ENCODE results near the gene BDKRB2.
A peak's percentile ranks its signal among the peaks of the same experiment; 100 is the strongest.

Gene BDKRB2

GRCh38 chr14:96187216-96188031, 17.2 kb upstream of the BDKRB2 start:
- no peak overlapping the region for H3K4me3 ChIP-seq (replicated peaks; ENCODE audit: low read depth, low read length)
- TF ChIP-seq CTCF (IDR thresholded peaks at IDR 0.05; ENCODE audit: low read length, missing control alignments): no peak
- no peak for DNase-seq (ENCODE audit: low read depth)

DNA sequence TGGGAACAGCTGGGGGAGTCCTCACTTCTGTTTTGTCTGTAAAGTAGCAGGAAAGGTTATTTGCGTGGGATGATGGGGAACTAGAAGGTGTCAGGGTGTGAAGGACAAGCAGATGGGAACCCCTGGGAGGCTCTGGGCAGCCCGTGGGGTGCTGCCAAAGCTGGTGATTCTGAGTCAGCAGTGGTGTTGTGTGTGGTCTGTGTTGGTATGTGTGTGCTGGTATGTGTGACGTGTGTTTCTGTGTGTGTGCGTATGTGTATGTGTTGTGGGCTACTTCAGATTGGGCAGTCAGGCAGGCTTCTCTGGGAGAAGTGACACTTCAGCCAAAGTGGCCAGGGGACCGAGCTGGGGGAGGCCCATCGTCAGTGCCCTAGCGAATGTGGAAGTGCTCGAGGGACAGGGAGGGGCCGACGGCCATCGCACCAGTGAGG, 15.3 kb upstream of the BDKRB2 start:
- TF ChIP-seq CTCF (IDR thresholded peaks at IDR 0.05; ENCODE audit: low read length, missing control alignments): no peak
- DNase-seq (ENCODE audit: low read depth): peak; percentile 41
- H3K4me3 ChIP-seq (replicated peaks; ENCODE audit: low read depth, low read length): no peak overlapping the region

- no peak for DNase-seq (ENCODE audit: low read depth)
- H3K4me3 ChIP-seq (replicated peaks; ENCODE audit: low read depth, low read length): no peak overlapping the region
- no peak for TF ChIP-seq CTCF (IDR thresholded peaks at IDR 0.05; ENCODE audit: low read length, missing control alignments)
Measured at GRCh38 chr14:96191353-96191752, 13.3 kb upstream of the BDKRB2 start.

- TF ChIP-seq CTCF (IDR thresholded peaks at IDR 0.05; ENCODE audit: low read length, missing control alignments): no peak
Measured at GRCh38 chr14:96191841-96192462, 12.7 kb upstream of the BDKRB2 start.

GRCh38 chr14:96192975-96193805, 11.4 kb upstream of the BDKRB2 start:
- DNase-seq (ENCODE audit: low read depth): no peak
- H3K4me3 ChIP-seq (replicated peaks; ENCODE audit: low read depth, low read length): no peak overlapping the region
- no peak for TF ChIP-seq CTCF (IDR thresholded peaks at IDR 0.05; ENCODE audit: low read length, missing control alignments)

More at GRCh38 chr14:96191841-96192462, 12.7 kb upstream of the BDKRB2 start:
- no peak for DNase-seq (ENCODE audit: low read depth)
- H3K4me3 ChIP-seq (replicated peaks; ENCODE audit: low read depth, low read length): no peak overlapping the region

GRCh38 chr14:96194262-96194656, 10.4 kb upstream of the BDKRB2 start:
- TF ChIP-seq CTCF (IDR thresholded peaks at IDR 0.05; ENCODE audit: low read length, missing control alignments): no peak
- no peak for DNase-seq (ENCODE audit: low read depth)
- no peak overlapping the region for H3K4me3 ChIP-seq (replicated peaks; ENCODE audit: low read depth, low read length)

All from fibroblast of pulmonary artery (primary cell).